Epidermal melanocyte (primary cell): ENCODE results near the gene CEACAM19.
A peak's percentile ranks its signal among the peaks of the same experiment; 100 is the strongest.
"Not testable (repeated sequence)": the region's sequence is repeated elsewhere in the genome, so short reads cannot be mapped to it uniquely, and the experiment has no call there.

ENCODE experiments used
- DNase-seq: peaks from one replicate; pipeline ENCODE4 v3.0.0; 2011; ENCODE audit warnings: low spot score; ENCODE audit not compliant: insufficient read length

The CEACAM19 gene

GRCh38 chr19:44673510-44673909, 2.2 kb downstream of the CEACAM19 start:
- no peak for DNase-seq

- DNase-seq, result no peak
Measured at GRCh38 chr19:44675521-44675920, 4.2 kb downstream of the CEACAM19 start.

- no peak for DNase-seq
Measured at GRCh38 chr19:44677019-44677811, 5.9 kb downstream of the CEACAM19 start.

GRCh38 chr19:44680536-44680935, 9.3 kb downstream of the CEACAM19 start:
- no peak for DNase-seq

- no peak for DNase-seq
Measured at GRCh38 chr19:44681992-44682790, 10.9 kb downstream of the CEACAM19 start.

GRCh38 chr19:44682807-44683206, 11.5 kb downstream of the CEACAM19 start:
- DNase-seq, result no peak

GRCh38 chr19:44683434-44684210, 12.3 kb downstream of the CEACAM19 start:
- DNase-seq, result no peak

- not testable (repeated sequence) for DNase-seq
Measured at GRCh38 chr19:44684396-44684795, 13.1 kb downstream of the CEACAM19 start.

GRCh38 chr19:44684892-44685863, 13.9 kb downstream of the CEACAM19 start:
- peak; percentile 38 for DNase-seq

GRCh38 chr19:44685877-44686276, 14.6 kb downstream of the CEACAM19 start:
- no peak for DNase-seq

GRCh38 chr19:44686896-44687295, 15.6 kb downstream of the CEACAM19 start:
- DNase-seq, result no peak

- DNase-seq, result no peak
Measured at GRCh38 chr19:44687888-44688287, 16.6 kb downstream of the CEACAM19 start.

GRCh38 chr19:44689290-44690130, 18.2 kb downstream of the CEACAM19 start:
- peak; percentile 38 for DNase-seq

- no peak for DNase-seq
Measured at GRCh38 chr19:44690131-44690440, 18.8 kb downstream of the CEACAM19 start.

- no peak for DNase-seq
Measured at GRCh38 chr19:44692379-44692721, 21.1 kb downstream of the CEACAM19 start.

- DNase-seq, result no peak
Measured at GRCh38 chr19:44694184-44694579, 22.9 kb downstream of the CEACAM19 start.

GRCh38 chr19:44696939-44697669, 25.8 kb downstream of the CEACAM19 start:
- no peak for DNase-seq

- no peak for DNase-seq
Measured at GRCh38 chr19:44697670-44698034, 26.4 kb downstream of the CEACAM19 start.

GRCh38 chr19:44698492-44699201, 27.4 kb downstream of the CEACAM19 start, which contains the start of gene CEACAM16:
TSS of gene CEACAM16 (plus strand) at chr19:44699151. CDS start at chr19:44701457, 2,306 bp downstream.
- no peak for DNase-seq
